Measurements from ENCODE around the gene PABPC4L.

GRCh38 chr4:134216411-134216810 is 14.8 kb upstream of the PABPC4L start:
- TF ChIP-seq EZH2 (IDR thresholded peaks at IDR 0.05): no peak
- TF ChIP-seq POLR2AphosphoS5 (IDR thresholded peaks at IDR 0.05; ENCODE audit: borderline replicate concordance, low read depth, low read length): no peak
- TF ChIP-seq FOXP2 (optimal IDR thresholded peaks at IDR 0.05; ENCODE audit: control extremely low read depth, extremely low read length, insufficient read depth): no peak
